HG03103 (cell line): ENCODE results near the gene CELF5.
"Not testable (repeated sequence)": the region's sequence is repeated elsewhere in the genome, so short reads cannot be mapped to it uniquely, and the experiment has no call there.

Experiments used
- ATAC-seq: cut with Tn5 transposase; IDR thresholded peaks from one replicate; pipeline ENCODE4 v1.9.1; 2021; ENCODE audit warnings: low read depth; ENCODE audit not compliant: unreplicated experiment

Gene CELF5

DNA sequence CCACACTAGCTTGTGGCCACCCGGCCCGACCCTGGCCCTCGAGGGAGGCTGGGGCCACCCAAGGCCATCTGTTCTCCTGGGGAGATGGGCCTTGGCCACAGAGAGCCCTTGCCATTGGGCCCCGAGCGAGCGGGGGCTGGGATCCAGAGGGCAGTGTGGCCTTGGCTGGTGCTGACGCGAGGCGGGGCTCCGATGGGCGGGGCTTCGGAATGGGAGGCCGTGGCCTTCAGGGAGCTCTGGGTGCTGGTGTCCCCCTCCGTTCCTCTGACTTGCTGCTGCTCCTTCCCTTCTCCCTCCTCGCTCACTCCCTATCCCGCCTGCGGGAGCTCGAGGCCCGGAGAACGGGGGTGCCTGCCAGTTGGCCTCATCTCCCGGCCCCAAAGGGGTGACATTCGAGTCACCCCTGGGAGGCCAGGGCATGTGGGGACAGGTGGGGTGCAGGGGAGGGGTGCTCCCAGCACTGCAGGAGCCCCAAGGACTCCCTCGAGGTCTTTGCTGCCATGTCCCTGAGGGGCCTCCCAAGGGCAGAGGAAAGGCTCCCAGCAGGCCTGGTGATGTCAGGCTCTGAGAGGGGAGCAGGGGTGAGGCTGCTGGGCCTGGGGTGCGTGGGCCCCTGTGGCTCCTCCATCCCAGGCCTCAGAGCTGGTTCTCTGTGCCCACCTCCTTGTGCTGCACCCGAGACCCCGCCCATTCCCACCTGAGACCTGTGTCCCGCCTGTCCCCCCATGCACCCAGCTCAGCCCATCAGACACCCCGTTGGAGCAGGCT, 34.6 kb upstream of the CELF5 start:
- no peak for ATAC-seq

- no peak for ATAC-seq
Measured at GRCh38 chr19:3190470-3190770, 34.0 kb upstream of the CELF5 start.

DNA sequence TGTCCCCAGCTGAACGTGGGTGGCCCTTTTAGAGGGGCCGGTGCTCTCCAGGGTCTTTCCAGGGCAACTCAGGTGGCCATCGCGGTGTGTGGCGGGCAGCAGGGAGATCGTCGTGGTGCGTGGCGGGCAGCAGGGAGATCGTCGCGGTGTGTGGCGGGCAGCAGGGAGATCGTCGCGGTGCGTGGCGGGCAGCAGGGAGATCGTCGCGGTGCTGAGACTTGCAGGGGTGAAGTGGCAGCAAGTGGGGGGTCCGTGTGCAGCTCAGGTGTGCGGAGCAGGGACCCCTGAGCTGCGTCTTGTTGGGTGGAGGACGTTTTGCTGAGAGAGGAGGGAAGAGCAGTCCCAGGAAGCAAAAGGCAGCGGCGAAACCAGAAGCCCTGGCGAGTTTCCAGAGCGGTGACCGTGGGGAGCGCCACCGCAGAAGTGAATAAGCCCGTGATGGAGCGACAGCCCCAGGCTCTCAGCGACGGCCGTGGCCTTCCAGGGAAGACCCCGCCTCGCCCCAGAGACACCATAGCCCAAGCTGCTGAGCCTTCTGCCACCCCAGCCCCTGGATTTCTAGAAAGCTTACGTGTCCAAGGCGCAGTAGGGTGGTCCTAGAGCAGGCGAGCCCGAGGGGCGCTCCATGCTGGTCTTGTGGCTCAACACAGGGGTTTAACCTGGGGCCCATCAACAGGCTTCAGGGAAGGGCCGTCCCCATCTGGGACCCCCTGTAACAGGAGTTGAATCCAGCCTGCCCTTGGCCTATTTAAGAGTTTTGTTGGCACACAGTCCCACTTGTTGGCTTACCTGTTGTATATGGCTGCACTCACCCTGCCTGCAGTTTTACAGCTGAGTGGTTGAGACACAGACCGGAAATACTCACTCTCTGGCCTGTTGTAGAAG, 33.3 kb upstream of the CELF5 start:
- ATAC-seq, result no peak

DNA sequence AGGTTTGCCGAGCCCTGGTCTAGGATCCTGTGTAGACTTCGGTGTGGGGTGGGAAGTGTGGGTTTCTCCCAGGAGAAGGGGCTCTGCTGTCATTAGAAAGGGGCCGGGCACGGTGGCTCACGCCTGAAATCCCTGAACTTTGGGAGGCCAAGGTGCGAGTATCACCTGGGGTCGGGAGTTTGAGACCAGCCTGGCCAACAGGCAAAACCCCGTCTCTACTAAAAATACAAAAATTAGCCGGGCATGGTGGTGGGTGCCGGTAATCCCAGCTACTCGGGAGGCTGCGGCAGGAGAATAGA, 32.7 kb upstream of the CELF5 start:
- ATAC-seq, result not testable (repeated sequence)

GRCh38 chr19:3192228-3192635, 32.2 kb upstream of the CELF5 start:
- ATAC-seq, result no peak

- ATAC-seq, result no peak
Measured at GRCh38 chr19:3192684-3193083, 31.8 kb upstream of the CELF5 start.

DNA sequence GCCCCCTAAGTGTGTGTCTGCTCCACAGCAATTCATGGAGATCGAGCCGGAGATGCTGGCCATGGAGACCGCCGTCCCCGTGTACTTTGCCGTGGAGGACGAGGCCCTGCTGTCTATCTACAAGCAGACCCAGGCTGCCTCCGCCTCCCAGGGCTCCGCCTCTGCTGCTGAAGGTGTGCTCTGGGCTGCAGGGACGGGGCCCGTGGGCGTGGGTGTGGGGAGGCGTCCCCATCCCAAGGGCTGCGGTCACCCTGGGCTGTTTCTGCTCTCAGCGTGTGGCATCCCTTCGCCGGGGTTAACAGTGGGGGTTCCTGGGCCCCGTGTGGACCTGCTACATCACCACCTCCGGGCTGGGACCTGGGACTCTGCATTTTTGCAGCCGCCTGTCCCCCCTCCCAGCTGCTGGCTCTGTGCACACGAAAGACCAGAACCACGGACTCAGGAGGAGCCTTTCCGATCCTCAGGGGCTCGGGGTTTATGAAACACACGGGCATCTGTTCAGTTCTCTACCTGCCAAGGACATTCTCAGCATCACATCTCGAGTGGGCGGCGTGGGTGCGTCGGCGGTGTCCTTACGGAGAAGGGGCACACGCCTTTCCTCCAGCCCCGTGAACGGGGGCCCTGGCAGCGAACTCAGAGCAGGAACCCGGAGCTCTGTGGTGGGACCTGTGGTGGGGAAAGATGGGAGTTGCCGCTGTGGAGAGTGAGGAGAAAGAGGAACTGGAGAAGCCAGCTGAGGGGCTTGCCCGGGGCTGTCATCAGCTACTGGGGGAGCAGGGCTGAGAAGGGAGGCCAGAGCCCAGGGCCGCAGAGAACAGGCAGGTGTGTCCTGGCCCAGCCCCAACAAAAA, 31.0 kb upstream of the CELF5 start:
- no peak for ATAC-seq

DNA sequence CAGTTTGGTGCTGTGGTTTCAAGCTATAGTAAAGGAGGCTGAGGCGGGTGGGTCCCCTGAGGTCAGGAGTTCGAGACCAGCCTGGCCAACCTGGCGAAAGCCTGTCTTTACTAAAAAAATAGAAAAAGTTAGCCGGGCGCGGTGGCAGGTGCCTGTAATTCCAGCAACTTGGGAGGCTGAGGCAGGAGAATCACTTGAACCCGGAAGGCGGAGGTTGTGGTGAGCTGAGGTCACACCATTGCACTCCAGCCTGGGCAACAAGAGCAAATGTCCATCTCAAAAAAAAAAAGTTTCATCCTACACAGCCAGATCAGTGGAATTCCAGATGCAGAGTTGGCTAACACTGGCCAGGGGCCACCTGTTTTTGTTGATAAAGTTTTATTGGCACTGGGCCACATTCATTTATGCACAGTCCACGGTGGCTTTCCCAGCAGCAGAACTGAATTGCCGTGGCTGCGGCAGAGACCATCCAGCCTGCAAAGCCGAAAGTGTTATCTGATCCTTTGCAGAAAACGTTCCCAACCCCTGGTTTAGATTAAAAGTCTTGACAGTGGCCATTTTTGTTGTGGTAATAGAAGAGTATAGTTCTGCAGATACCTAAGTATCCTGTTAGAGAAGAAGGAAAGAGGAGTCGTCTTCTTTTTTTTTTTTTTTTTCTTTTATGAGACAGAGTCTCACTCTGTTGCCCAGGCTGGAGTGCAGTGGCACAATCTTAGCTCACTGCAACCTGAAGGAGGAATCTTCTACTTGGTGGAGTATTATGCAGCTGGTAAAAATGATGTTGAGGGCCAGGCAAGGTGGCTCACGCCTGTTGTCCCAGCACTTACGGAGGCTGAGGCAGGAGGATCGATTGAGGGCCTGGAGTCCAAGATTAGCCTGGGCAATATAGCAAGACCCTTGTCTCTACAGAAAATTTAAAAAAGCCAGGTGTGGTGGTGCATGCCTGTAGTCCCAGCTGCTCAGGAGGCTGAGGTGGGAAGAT, 30.1 kb upstream of the CELF5 start:
- no peak for ATAC-seq

GRCh38 chr19:3196064-3196932, 28.2 kb upstream of the CELF5 start:
- ATAC-seq, result no peak

GRCh38 chr19:3196933-3197205, 27.6 kb upstream of the CELF5 start:
- ATAC-seq, result no peak

- ATAC-seq, result no peak
Measured at GRCh38 chr19:3198901-3199700, 25.4 kb upstream of the CELF5 start.

DNA sequence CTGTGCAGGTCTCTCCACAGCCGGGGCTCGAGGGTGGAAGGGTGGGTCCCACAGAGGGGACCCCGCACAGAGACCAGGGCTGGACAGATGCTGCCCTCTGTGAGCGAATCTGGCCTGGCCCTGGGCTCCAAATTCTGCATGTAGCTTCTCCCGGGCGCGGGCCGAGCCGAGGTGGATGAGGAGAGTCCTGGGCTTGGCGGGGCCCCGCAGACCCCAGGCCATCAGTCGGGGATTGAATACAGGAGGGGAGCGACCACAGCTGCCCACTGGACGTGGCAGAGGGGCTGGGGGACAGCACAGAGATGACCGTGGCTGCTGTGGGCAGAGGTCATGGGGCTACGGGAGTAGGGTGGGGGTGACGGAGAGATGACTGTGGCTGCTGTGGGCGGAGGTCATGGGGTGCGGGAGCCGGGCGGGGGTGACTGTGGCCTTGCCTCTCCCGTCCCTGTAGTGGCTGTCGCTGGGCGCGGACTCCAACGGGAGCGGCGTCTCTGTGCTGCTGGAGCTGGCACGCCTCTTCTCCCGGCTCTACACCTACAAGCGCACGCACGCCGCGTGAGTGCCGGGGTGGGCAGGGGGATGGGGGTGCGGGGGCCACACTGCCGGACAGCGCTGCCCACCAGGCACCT, 23.3 kb upstream of the CELF5 start:
- ATAC-seq, result no peak

- no peak for ATAC-seq
Measured at GRCh38 chr19:3201911-3202310, 22.6 kb upstream of the CELF5 start.

GRCh38 chr19:3202346-3202745, 22.1 kb upstream of the CELF5 start:
- no peak for ATAC-seq

DNA sequence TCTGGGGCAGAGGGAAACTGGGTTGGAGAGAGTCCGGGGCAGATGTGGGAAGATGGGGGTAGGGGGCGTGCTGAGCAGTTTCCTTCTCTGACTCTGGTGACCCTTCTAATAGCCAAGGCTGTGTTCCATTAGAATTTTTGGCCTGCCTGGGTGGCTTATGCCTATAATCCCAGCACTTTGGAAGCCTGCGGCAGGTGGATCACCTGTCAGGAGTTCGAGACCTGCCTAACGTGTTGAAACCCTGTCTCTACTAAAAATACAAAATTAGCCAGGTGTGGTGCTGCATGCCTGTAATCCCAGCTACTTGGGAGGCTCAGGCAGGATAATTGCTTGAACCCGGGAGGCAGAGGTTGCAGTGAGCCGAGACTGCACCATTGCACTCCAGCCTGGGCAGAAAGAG, 21.6 kb upstream of the CELF5 start:
- not testable (repeated sequence) for ATAC-seq

- ATAC-seq, result no peak
Measured at GRCh38 chr19:3203805-3204645, 20.4 kb upstream of the CELF5 start.

- ATAC-seq, result no peak
Measured at GRCh38 chr19:3204646-3205275, 19.7 kb upstream of the CELF5 start.
